HFFc6 (cell line): ENCODE results near the gene SKI. TPM values are rescaled to one million over a fixed set of nuclear protein-coding genes. Genes with fewer than 3 reads are reported as not detected.
A peak's percentile ranks its signal among the peaks of the same experiment; 100 is the strongest.

Source experiments
- DNase-seq: peaks from one replicate; pipeline ENCODE4 v3.0.0-alpha.2; 2018
- H3K27ac Mint-ChIP-seq: 2 replicates; pipeline ENCODE4 v1.8.0; 2020; ENCODE audit warnings: mild to moderate bottlenecking, mixed read lengths
- H3K27me3 Mint-ChIP-seq: 2 replicates; pipeline ENCODE4 v1.8.0; 2021; ENCODE audit warnings: mild to moderate bottlenecking, moderate library complexity, mixed read lengths; ENCODE audit not compliant: insufficient read depth
- H3K36me3 Mint-ChIP-seq: 2 replicates; pipeline ENCODE4 v1.8.0; 2021; ENCODE audit warnings: low read depth, mixed read lengths
- H3K4me1 Mint-ChIP-seq: 2 replicates; pipeline ENCODE4 v1.8.0; 2020; ENCODE audit warnings: low read depth, mixed read lengths
- H3K4me3 Mint-ChIP-seq: 2 replicates; pipeline ENCODE4 v1.8.0; 2020; ENCODE audit warnings: mild to moderate bottlenecking, moderate library complexity, mixed read lengths
- H3K9me3 Mint-ChIP-seq: 2 replicates; pipeline ENCODE4 v1.8.0; 2020; ENCODE audit warnings: mild to moderate bottlenecking, mixed read lengths
- CTCF ChIP-seq: fragments of 200-600 bp; sonication (generic); IDR thresholded peaks from 2 replicates; pipeline ENCODE4 v1.5.0; 2021; ENCODE audit warnings: antibody characterized with exemption, mild to moderate bottlenecking
- total RNA-seq, 6 experiments: library from RNA; stranded (reverse); fragmentation: NEBNext Ultra II Directional; extraction: Animal tissue kit (Norgen Biotek cat#: 25700); gene quantifications; 2 replicates in 1 of 6; 3 replicates in 5 of 6; pipeline ENCODE4 v1.2.3, GENCODE V29; 2021

The SKI gene
- total RNA-seq, 6 experiments from 2014 or later: 63.7 to 76.6 (median 66.1) TPM

DNA sequence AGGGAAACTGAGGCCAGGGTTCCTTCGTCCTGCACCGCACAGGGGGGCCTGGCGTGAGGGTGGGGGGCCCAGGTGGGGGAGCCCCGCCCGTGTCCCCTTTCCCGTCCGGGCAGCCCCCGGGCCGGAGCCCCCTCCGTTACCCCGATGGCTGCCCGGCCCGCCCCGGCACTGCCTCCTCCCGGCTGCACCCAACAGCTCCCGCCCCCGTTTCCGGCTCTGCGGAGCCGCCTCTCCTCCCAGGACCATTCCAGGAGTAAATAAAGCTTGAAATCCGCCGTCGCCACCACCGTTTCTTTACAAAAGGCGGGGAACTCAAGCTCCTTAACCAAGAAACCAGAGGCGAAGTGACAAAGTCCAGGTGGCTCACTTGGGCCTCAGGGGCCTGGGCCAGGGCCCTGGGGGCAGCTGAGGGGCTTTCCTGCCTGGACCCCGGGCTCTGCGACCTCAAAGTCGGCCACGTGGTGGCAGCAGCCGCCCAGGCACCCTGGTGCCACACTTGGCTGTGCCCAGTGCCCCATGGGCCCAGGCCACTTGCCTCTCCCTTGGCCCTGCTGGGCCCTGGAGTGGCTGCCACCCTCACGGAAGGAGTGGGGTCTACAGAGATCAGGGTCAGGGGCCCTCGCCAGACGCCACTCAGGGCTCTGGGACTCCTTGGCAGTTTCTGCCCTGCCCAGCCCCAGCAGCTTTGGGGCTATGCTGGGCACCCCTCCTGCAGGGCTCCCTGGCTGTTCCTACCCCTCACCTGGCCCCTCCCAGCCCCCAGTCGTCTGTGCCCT lies 33.0 kb upstream of the SKI start:
- Mint-ChIP-seq H3K27me3 (no peaks in the 10 kb centered on the region), H3K27ac (peak overlapping the region; percentile 87), H3K4me3 (peak overlapping the region; percentile 84), H3K4me1 (peaks cover 10% of the 10 kb centered on the region), H3K9me3 (no peaks in the 10 kb centered on the region), H3K36me3 (no peaks in the 10 kb centered on the region)
- TF ChIP-seq CTCF: peak; percentile 91
- peak; percentile 78 for DNase-seq

DNA sequence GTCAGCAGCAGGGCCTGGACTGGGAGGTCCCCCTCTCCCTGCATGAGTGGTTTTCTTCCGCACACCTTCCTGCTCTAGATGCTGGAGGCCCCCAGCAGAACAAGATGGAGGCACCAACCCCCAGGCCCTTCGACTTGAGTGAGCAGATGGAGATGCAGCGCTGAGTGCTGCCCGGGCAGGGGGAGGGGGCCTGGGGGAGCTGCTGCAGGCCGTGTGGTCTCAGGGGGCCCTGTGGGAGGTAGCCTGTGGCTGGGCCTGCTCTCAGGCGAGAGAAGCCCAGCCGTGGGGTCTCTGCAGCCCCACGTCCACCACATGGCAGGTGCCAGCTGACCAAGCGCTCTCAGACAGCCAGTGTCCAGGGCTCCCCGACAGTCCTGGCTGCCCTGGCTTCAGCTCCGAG lies 32.3 kb upstream of the SKI start:
- H3K9me3 Mint-ChIP-seq: no peaks in the 10 kb centered on the region
- no peak for DNase-seq
- peaks cover 10% of the 10 kb centered on the region for H3K4me1 Mint-ChIP-seq
- no peaks in the 10 kb centered on the region for H3K27me3 Mint-ChIP-seq
- no peaks in the 10 kb centered on the region for H3K36me3 Mint-ChIP-seq
- TF ChIP-seq CTCF: no peak
- no peak overlapping the region for H3K4me3 Mint-ChIP-seq
- no peak overlapping the region for H3K27ac Mint-ChIP-seq

GRCh38 chr1:2196901-2197638 lies 31.0 kb upstream of the SKI start:
- Mint-ChIP-seq H3K36me3 (no peaks in the 10 kb centered on the region), H3K27ac (no peak overlapping the region), H3K4me1 (peaks cover 10% of the 10 kb centered on the region), H3K9me3 (no peaks in the 10 kb centered on the region), H3K27me3 (no peaks in the 10 kb centered on the region), H3K4me3 (no peak overlapping the region)
- no peak for TF ChIP-seq CTCF
- DNase-seq: no peak

DNA sequence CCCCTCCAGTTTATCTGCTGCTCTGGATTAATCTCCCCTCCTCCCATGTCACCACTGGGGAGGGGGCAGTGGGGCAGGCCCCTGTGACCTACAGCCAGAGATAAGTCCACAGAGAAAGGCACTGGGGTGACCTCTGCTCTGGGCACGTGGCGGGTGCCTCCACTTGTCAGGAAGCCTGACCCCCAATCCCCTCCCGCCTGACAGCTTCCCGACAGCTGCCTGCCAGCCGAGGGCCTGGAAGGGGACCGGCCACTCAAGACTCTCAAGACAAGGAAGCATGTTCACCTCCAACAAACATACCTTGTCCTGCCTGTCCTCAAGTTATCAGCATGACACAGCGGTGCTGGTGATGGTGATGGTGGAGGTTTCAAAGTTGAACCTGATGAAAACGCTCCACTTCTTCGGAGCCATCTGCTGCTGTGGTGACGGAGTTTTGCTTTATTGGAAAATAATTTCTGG lies 30.4 kb upstream of the SKI start:
- H3K4me3 Mint-ChIP-seq: no peak overlapping the region
- no peaks in the 10 kb centered on the region for H3K9me3 Mint-ChIP-seq
- no peak for DNase-seq
- TF ChIP-seq CTCF: no peak
- no peaks in the 10 kb centered on the region for H3K27me3 Mint-ChIP-seq
- H3K27ac Mint-ChIP-seq: no peak overlapping the region
- no peaks in the 10 kb centered on the region for H3K36me3 Mint-ChIP-seq
- peaks cover 10% of the 10 kb centered on the region for H3K4me1 Mint-ChIP-seq

GRCh38 chr1:2198571-2198970 lies 29.5 kb upstream of the SKI start:
- Mint-ChIP-seq H3K9me3 (no peaks in the 10 kb centered on the region), H3K36me3 (no peaks in the 10 kb centered on the region), H3K27me3 (no peaks in the 10 kb centered on the region; the same call in 1 of the 2 replicates), H3K4me1 (peaks cover 10% of the 10 kb centered on the region), H3K27ac (peak overlapping the region; percentile 89; the same call in 1 of the 2 replicates), H3K4me3 (no peak overlapping the region)
- DNase-seq: no peak
- no peak for TF ChIP-seq CTCF
